ENCODE results near the gene MLIP. TPM values are rescaled to one million over a fixed set of nuclear protein-coding genes. Genes with fewer than 3 reads are reported as not detected.

The MLIP gene
- total RNA-seq, 1 donor from 2014 or later = not detected

GRCh38 chr6:54183616-54184015 is 72.4 kb downstream of the MLIP start:
- no peak for TF ChIP-seq POLR2A (IDR thresholded peaks at IDR 0.05)
- TF ChIP-seq POLR2AphosphoS5 (IDR thresholded peaks at IDR 0.05; ENCODE audit: insufficient read depth in 1 of 2, low read depth in 1 of 2) = no peak
- TF ChIP-seq, protein P1, sequence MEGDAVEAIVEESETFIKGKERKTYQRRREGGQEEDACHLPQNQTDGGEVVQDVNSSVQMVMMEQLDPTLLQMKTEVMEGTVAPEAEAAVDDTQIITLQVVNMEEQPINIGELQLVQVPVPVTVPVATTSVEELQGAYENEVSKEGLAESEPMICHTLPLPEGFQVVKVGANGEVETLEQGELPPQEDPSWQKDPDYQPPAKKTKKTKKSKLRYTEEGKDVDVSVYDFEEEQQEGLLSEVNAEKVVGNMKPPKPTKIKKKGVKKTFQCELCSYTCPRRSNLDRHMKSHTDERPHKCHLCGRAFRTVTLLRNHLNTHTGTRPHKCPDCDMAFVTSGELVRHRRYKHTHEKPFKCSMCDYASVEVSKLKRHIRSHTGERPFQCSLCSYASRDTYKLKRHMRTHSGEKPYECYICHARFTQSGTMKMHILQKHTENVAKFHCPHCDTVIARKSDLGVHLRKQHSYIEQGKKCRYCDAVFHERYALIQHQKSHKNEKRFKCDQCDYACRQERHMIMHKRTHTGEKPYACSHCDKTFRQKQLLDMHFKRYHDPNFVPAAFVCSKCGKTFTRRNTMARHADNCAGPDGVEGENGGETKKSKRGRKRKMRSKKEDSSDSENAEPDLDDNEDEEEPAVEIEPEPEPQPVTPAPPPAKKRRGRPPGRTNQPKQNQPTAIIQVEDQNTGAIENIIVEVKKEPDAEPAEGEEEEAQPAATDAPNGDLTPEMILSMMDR (IDR thresholded peaks at IDR 0.05) = no peak
- Histone ChIP-seq H3K4me3 (no peak overlapping the region), H3K4me1 (no peaks in the 10 kb centered on the region), H3K36me3 (no peaks in the 10 kb centered on the region), H3K9me3 (no peaks in the 10 kb centered on the region), H3K27ac (no peak overlapping the region), H3K27me3 (no peaks in the 10 kb centered on the region)
- DNase-seq (ENCODE audit: extremely low spot score in 2 of 2) = no peak
- intact Hi-C loops (cut with DNase I) = loop anchor here (5.0 kb wide), 1 partner anchor 979 kb away; no protein-coding TSS in a partner anchor

DNA sequence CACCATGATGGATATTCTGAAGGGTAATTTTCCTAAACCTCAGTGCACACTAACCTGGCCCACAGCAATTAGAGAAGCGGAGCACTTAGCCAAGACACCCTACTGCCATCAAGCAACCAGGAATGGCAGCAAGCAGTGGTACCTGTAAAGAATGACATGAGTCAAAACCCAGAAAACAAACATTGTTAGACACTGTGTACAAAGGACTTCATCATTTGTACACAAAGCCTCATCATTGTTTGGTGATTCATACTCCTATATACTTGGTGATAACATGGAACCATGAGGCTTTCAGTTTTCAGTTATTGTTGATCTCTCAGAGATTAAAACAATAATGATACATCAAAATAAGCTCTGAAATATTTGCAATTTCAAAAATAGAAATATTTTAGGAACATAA is 74.6 kb downstream of the MLIP start:
- no peaks in the 10 kb centered on the region for H3K27me3 ChIP-seq
- intact Hi-C loops (cut with DNase I) = no loop called here
- no peak overlapping the region for H3K27ac ChIP-seq
- TF ChIP-seq, protein P1 (IDR thresholded peaks at IDR 0.05) = no peak
- TF ChIP-seq POLR2AphosphoS5 (IDR thresholded peaks at IDR 0.05; ENCODE audit: insufficient read depth in 1 of 2, low read depth in 1 of 2) = no peak
- no peak for TF ChIP-seq POLR2A (IDR thresholded peaks at IDR 0.05)
- H3K9me3 ChIP-seq = no peaks in the 10 kb centered on the region
- no peaks in the 10 kb centered on the region for H3K4me1 ChIP-seq
- no peaks in the 10 kb centered on the region for H3K36me3 ChIP-seq
- DNase-seq (ENCODE audit: extremely low spot score in 2 of 2) = no peak
- no peak overlapping the region for H3K4me3 ChIP-seq

- no peak for DNase-seq (ENCODE audit: extremely low spot score in 2 of 2)
- peaks cover 9% of the 10 kb centered on the region for H3K4me1 ChIP-seq
- no peak overlapping the region for H3K27ac ChIP-seq
- no peaks in the 10 kb centered on the region for H3K9me3 ChIP-seq
- no peaks in the 10 kb centered on the region for H3K27me3 ChIP-seq
- no peaks in the 10 kb centered on the region for H3K36me3 ChIP-seq
- TF ChIP-seq POLR2A (IDR thresholded peaks at IDR 0.05) = no peak
- no peak for TF ChIP-seq POLR2AphosphoS5 (IDR thresholded peaks at IDR 0.05; ENCODE audit: insufficient read depth in 1 of 2, low read depth in 1 of 2)
- TF ChIP-seq, protein P1 (IDR thresholded peaks at IDR 0.05) = no peak
- H3K4me3 ChIP-seq = no peak overlapping the region
- intact Hi-C loops (cut with DNase I) = no loop called here
These were observed 77.6 kb downstream of the MLIP start for GRCh38 chr6:54188846-54189245.

DNA sequence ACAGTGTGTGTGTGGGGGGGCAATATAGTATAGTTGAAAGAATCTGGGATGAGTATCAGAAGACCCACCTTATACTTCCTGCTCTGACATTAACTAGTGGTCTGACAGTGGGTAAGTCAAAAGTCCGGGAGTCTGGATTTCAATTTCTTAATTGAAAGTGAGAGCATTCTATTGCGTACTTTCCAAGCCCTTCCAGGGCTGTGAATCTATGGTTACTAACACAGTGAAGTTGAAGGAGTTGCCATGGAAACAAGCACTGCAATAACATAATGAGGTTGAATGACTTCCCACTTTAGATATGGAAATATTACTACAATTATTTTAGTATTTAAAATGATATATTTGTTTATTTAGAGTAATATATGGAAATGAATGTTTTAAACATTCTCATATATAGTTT is 80.2 kb downstream of the MLIP start:
- TF ChIP-seq POLR2A (IDR thresholded peaks at IDR 0.05) (no peak), POLR2AphosphoS5 (IDR thresholded peaks at IDR 0.05; ENCODE audit: insufficient read depth in 1 of 2, low read depth in 1 of 2) (no peak)
- TF ChIP-seq, protein P1 (IDR thresholded peaks at IDR 0.05) = no peak
- H3K4me1 ChIP-seq = peaks cover 10% of the 10 kb centered on the region
- no peaks in the 10 kb centered on the region for H3K27me3 ChIP-seq
- intact Hi-C loops (cut with DNase I) = no loop called here
- DNase-seq (ENCODE audit: extremely low spot score in 2 of 2) = no peak
- H3K36me3 ChIP-seq = no peaks in the 10 kb centered on the region
- H3K27ac ChIP-seq = no peak overlapping the region
- H3K4me3 ChIP-seq = no peak overlapping the region
- H3K9me3 ChIP-seq = no peaks in the 10 kb centered on the region

GRCh38 chr6:54192993-54193392 is 81.8 kb downstream of the MLIP start:
- DNase-seq (ENCODE audit: extremely low spot score in 2 of 2) = no peak
- intact Hi-C loops (cut with DNase I) = no loop called here
- Histone ChIP-seq H3K4me3 (no peak overlapping the region), H3K4me1 (peaks cover 10% of the 10 kb centered on the region), H3K36me3 (no peaks in the 10 kb centered on the region), H3K9me3 (no peaks in the 10 kb centered on the region), H3K27me3 (no peaks in the 10 kb centered on the region), H3K27ac (no peak overlapping the region)
- no peak for TF ChIP-seq POLR2AphosphoS5 (IDR thresholded peaks at IDR 0.05; ENCODE audit: insufficient read depth in 1 of 2, low read depth in 1 of 2)
- TF ChIP-seq, protein P1 (IDR thresholded peaks at IDR 0.05) = no peak
- TF ChIP-seq POLR2A (IDR thresholded peaks at IDR 0.05) = no peak

Measured in vagina (tissue), 2 donors.